HG03442 (cell line): ENCODE data around the gene FAF1.
"Not testable (repeated sequence)": the region's sequence is repeated elsewhere in the genome, so short reads cannot be mapped to it uniquely, and the experiment has no call there.

Experiments used
- ATAC-seq: cut with Tn5 transposase; IDR thresholded peaks from one replicate; pipeline ENCODE4 v1.9.1; 2021; ENCODE audit warnings: mild to moderate bottlenecking, moderate library complexity; ENCODE audit not compliant: unreplicated experiment

FAF1 gene

DNA sequence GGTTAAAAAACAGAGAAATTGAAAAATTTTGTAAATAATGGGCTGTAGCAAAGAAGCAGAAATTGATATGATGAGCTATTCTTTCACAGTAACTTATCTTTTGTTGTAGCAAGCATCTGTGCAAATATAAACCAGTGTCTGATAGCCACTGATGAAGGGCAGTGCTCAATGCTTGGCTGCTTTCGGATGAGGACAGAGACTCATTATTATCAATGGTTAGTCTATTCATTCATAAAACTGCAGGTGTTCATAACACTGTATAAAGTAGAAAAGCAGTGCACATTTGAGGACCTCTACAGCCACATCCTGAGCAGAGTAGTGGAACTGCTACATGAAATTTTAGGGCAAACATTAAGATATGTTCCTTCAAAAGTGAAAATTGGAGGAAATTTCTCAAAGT is 107.2 kb downstream of the FAF1 start:
- no peak for ATAC-seq

- no peak for ATAC-seq
Observed at GRCh38 chr1:50851466-50851865, 108.6 kb downstream of the FAF1 start.

- ATAC-seq: no peak
Observed at GRCh38 chr1:50851034-50851433, 109.0 kb downstream of the FAF1 start.

GRCh38 chr1:50847303-50847702 is 112.8 kb downstream of the FAF1 start:
- no peak for ATAC-seq

DNA sequence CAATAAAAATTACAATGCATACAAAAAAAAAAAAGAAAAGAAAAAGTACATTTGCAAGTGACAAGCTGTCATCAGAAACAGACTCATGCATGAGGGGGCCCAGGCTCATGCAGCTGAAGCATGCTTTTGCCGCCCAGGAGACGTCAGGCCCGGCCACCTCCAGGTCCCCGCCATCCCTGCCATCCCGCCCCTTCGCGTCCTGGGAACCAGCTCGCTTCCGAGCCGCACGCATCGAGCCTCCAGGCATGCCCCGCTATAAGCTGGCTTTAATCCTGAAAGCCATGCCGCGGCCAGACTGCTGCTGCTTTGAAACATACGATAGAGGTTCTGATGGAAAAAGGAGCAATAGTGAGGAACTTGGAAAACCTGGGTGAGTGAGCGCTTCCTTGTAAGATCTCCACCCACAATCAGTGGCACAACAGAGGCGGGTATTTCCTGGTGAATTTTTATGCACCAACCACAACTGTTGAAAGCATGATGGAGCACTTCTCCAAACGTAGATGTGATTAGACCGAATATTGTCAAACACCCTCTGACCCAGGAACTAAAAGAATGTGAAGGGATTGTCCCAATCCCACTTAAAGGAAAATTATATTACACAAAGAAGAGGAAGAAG is 113.7 kb downstream of the FAF1 start:
- no peak for ATAC-seq

DNA sequence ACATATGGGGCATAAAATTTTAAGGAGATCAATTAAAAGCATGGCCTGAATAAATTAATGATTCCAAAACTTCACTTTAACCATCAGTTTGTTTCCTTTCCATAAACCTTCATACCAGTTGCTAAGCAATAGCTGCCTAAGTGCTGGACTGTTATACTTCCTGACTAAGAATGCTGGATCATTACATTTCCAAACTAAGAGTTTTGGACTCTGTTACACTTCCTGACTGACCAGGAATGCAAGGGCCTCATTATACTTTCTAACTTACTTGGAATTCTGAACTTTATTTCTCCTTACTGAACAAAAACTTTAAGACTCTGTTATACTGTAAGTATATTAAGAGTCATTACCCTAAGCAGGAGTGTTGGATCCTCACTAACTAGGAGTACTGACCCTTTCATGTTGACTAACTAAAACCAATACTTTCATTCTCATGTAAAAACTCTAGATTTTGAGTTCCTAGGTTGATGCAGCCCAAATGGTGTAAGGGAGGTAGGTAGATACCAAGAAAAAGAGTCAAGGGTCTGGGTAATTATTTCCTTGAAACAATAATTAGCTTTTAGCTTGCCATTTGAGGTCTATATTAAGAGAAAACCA is 118.2 kb downstream of the FAF1 start:
- ATAC-seq: no peak

DNA sequence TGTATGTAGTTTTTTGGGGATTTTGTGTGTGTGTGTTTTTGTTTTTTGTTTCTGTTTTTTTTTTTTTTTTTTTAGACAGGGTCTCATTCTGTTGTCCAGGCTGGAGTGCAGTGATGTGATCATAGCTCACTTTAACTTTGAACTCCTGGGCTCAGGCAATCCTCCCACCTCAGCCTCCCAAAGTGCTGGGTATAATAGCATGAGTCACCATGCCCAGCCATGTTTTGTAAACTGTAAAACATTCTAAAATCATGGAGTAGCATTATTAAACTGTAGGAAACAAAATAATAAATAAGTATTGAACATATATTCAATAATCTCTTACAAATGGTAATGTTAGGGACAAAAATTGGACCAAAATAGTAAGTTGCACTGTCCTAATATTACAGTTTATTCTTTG is 124.0 kb downstream of the FAF1 start:
- no peak for ATAC-seq

DNA sequence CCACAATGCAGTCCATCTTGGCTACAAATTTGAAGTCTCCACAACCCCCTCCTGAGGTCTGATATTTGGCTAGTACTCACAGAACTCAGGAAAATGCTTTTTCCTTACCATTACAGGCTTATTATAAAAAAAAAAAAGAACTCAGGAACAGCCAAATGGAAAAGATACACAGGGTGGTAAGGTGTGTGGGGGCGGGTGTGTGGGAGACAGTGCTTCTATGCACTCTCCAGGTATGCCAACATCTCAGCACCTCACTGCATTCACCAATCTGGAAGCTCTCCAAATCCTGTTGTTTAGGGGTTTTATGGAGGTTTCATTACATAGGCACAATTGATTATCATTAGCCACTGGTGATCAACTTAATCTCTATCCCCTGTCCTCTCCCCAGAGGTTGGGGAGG is 126.9 kb downstream of the FAF1 start:
- no peak for ATAC-seq

DNA sequence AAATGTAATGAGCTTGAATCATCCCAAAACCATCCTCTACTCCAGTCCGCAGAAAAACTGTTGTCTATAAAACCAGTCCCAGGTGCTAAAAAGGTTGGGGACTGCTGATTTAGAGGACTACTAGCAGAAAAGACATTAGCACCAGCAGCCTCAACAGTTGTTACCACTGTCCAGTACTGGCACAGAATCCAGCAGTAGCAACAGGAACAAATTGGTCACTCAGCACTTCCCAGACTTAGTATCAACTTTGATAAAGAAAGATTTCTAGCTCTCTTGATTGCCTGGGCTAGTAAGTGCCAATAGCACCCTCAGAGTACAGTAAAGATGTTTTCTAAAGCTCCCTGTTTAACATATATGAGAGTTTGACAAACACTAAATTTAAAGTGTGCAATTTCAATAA is 127.9 kb downstream of the FAF1 start:
- no peak for ATAC-seq

- no peak for ATAC-seq
Observed at GRCh38 chr1:50831300-50832061, 128.6 kb downstream of the FAF1 start.

- no peak for ATAC-seq
Observed at GRCh38 chr1:50830621-50831020, 129.4 kb downstream of the FAF1 start.

DNA sequence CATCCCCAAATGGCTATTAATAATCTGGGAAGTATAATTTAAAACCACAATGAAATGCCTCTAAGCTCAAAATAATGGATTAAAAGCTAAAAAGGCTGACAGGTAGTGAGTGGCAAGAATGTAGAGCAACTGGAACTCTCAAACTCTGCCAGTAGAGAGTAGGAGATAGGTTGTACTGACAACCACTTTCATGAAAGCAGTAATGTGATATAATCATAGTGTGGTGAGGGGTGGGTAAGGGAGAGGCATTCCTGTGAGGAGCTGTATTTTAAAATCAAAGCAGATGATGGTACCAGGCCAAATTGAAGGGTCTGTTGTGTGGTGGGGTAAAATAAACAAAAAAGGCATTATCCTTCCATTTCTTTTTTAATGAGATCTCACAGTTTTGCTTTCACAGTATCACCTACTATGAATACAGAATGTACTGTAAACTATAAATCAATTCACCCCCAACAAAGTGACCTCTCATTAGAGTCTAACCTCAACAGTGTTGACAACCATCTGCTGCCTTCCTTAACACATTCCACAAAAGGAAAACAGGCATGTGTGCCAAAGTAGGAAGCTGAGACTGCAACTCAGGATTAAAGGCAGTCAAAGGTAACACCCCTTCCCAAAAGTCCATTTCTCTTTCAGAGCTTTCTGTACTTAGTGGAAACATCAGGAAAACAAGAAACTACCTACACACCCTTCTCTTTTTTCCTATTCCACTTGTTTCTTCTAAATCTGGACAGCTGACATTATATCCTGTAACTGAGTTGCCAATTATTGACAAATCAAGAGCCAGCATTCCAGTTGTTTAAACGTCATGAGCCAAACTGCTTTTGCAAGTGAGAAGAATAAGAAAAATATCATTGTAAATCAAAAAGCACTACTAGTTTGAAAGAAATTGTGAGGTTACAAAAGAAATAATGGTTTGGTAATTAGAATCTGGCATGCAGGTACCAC is 130.8 kb downstream of the FAF1 start:
- no peak for ATAC-seq

- ATAC-seq: no peak
Observed at GRCh38 chr1:50827546-50827945, 132.5 kb downstream of the FAF1 start.

- ATAC-seq: not testable (repeated sequence)
Observed at GRCh38 chr1:50826792-50827191, 133.3 kb downstream of the FAF1 start.

DNA sequence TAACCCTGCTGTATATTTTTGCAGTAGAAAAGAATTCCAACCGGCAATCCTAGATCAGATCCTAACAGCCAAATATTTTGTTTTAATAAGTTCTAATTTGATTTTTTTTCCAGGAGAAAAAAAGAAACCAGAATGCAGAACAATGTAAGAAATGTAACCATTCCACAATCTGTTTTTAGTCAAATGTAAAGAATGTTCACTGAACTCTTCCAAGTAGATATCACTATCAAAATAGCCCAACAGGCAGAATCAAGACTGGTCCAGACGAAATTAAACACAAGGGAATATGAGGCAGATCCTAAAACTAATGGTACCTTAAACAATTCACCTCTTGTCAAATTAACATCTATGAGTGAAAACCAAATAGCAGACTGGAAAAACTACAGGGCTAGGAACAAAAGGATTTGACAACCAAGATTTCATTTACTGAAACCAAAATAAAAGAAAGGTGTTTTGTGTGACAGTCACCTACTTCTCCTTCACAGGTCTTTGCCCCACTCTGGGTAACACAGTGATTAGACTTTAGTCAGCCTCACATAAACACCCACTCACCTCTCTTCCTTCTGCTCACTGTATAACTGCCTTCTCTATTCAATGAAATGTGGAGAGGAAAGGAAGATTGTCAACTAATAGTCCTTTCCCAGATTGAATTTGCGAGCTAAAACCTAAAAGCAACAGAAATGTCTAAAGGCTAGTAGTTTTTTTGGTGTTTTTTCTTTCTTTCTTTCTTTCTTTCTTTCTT is 137.9 kb downstream of the FAF1 start:
- ATAC-seq: no peak

DNA sequence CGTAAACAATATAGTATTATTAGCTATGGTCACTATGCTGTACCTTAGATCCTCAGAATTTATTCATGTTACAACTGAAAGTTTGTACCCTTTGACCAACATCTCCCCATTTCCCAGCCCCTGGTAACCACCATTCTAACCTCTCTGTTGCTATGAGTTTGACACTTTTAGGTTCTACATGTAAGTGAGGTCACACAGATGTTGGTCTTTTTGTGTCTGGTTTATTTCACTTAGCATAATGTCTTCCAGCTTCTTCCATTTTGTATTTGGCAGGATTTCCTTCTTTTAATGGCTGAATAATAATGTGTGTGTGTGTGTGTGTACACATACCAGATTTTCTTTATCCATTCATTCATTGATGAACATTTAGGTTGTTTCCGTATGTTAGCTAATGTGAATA is 139.5 kb downstream of the FAF1 start:
- ATAC-seq: no peak

DNA sequence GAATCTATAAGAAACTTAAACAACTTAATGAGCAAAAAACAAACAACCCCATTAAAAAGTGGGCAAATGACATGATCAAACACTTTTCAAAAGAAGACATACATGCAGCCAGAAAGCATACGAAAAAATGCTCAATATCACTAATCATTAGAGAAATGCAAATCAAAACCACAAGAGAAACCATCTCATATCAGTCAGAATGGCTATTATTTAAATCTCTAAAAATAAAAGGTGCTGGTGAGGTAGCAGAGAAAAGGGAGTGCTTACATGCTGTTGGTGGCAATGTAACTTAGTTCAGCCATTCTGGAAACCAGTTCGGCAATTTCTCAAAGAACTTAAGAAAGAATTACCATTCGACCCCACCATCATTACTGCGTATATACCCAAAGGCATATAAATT is 147.7 kb downstream of the FAF1 start:
- no peak for ATAC-seq

GRCh38 chr1:50808296-50808695 is 151.8 kb downstream of the FAF1 start:
- no peak for ATAC-seq

GRCh38 chr1:50796272-50796671 is 163.8 kb downstream of the FAF1 start:
- ATAC-seq: no peak

DNA sequence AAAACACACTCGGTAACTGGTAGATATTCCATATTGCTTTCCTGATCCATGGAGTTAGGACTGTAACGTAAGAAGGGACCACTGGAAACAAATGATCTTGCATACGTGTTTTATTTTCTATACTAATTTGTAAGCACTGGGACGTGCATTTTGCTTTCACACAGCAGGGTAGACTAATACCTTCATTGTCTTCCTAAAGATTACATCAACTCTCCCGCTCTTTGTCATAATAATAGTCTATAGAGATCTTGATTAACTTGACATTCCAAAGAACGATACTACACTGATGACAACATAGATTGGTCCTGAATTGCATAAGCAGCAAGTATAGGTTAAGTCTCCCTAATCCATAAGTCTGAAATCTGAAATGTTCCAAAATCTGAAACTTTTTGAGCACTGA is 166.5 kb downstream of the FAF1 start:
- ATAC-seq: no peak

DNA sequence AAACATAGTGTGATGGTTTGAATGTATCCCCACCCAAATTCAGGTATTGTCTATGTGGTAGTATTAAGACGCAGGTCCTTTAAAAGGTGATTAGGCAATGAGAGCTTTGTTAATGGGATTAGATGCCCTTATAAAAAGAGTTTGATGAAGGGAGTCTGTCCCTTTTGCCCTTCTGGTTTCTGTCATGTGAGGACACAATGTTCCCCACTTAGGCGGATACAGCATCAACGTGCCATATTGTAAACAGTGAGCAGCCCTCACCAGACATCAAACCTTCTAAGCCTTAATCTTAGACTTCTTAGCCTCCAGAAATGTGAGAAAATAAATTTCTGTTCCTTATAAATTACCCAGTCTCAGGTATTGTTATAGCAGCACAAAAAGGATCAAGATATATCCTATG is 172.8 kb downstream of the FAF1 start:
- ATAC-seq: no peak
